Osteocyte (in vitro differentiated cells): Measurements from ENCODE around the gene SEC14L2. TPM values are rescaled to one million over a fixed set of nuclear protein-coding genes. Genes with fewer than 3 reads are reported as not detected.

Source experiments
- DNase-seq: peaks from one replicate; pipeline ENCODE4 v3.0.0; 2021; ENCODE audit warnings: mixed read lengths; ENCODE audit not compliant: unreplicated experiment; ENCODE audit errors: extremely low spot score
- H3K27ac Mint-ChIP-seq: one replicate; pipeline ENCODE4 v1.8.0; 2021; ENCODE audit warnings: mild to moderate bottlenecking, mixed read lengths; ENCODE audit not compliant: unreplicated experiment
- H3K27me3 Mint-ChIP-seq: one replicate; pipeline ENCODE4 v1.8.0; 2021; ENCODE audit warnings: mixed read lengths; ENCODE audit not compliant: unreplicated experiment
- H3K36me3 Mint-ChIP-seq: one replicate; pipeline ENCODE4 v1.8.0; 2021; ENCODE audit warnings: mixed read lengths; ENCODE audit not compliant: unreplicated experiment
- H3K4me1 Mint-ChIP-seq: one replicate; pipeline ENCODE4 v1.8.0; 2021; ENCODE audit warnings: mixed read lengths; ENCODE audit not compliant: unreplicated experiment
- H3K4me3 Mint-ChIP-seq: one replicate; pipeline ENCODE4 v1.8.0; 2021; ENCODE audit warnings: mild to moderate bottlenecking, moderate library complexity, mixed read lengths; ENCODE audit not compliant: unreplicated experiment
- H3K9me3 Mint-ChIP-seq: one replicate; pipeline ENCODE4 v1.8.0; 2021; ENCODE audit warnings: mixed read lengths; ENCODE audit not compliant: unreplicated experiment
- total RNA-seq: library from RNA; stranded (reverse); gene quantifications from 2 replicates; pipeline ENCODE4 v1.2.1, GENCODE V29; 2021
- TF ChIP-seq, protein P1 (sequence below): fragments of 200-600 bp; sonication (generic); IDR thresholded peaks from 2 replicates; pipeline ENCODE4 v1.5.0; 2021; ENCODE audit warnings: antibody characterized with exemption, mild to moderate bottlenecking, moderate library complexity

Gene SEC14L2
- total RNA-seq, 1 donor from 2014 or later: 14.9 TPM

- DNase-seq: no peak
- Mint-ChIP-seq H3K36me3 (no peaks in the 10 kb centered on the region), H3K4me3 (no peak overlapping the region), H3K4me1 (no peaks in the 10 kb centered on the region), H3K27me3 (peaks cover 16% of the 10 kb centered on the region), H3K27ac (no peak overlapping the region), H3K9me3 (no peaks in the 10 kb centered on the region)
- TF ChIP-seq, protein P1, sequence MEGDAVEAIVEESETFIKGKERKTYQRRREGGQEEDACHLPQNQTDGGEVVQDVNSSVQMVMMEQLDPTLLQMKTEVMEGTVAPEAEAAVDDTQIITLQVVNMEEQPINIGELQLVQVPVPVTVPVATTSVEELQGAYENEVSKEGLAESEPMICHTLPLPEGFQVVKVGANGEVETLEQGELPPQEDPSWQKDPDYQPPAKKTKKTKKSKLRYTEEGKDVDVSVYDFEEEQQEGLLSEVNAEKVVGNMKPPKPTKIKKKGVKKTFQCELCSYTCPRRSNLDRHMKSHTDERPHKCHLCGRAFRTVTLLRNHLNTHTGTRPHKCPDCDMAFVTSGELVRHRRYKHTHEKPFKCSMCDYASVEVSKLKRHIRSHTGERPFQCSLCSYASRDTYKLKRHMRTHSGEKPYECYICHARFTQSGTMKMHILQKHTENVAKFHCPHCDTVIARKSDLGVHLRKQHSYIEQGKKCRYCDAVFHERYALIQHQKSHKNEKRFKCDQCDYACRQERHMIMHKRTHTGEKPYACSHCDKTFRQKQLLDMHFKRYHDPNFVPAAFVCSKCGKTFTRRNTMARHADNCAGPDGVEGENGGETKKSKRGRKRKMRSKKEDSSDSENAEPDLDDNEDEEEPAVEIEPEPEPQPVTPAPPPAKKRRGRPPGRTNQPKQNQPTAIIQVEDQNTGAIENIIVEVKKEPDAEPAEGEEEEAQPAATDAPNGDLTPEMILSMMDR: no peak
Observed at GRCh38 chr22:30438559-30438958, 41.7 kb downstream of the SEC14L2 start.

GRCh38 chr22:30439226-30439625 lies 42.4 kb downstream of the SEC14L2 start:
- H3K27me3 Mint-ChIP-seq: peaks cover 16% of the 10 kb centered on the region
- no peak for DNase-seq
- no peaks in the 10 kb centered on the region for H3K9me3 Mint-ChIP-seq
- TF ChIP-seq, protein P1: no peak
- H3K27ac Mint-ChIP-seq: no peak overlapping the region
- no peak overlapping the region for H3K4me3 Mint-ChIP-seq
- H3K4me1 Mint-ChIP-seq: no peaks in the 10 kb centered on the region
- no peaks in the 10 kb centered on the region for H3K36me3 Mint-ChIP-seq

DNA sequence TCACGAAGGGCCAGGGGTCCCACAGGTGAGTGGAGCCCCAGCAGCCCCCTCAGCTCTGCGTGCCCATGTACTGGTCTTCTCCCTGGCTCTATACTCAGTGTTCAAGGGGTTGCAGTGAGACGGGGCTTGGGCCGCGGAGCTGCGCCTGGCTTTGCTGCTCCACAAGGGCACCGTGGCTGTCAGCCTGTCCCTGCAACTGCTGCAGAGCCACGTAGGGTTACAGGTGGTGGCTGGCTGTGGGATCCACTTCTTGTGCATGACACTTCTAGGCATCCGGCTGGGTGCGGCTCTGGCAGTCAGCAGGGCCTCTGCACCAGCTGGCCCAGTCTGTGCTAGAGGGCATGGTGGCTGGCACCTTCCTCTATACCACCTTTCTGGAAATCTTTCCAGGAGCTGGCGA lies 43.0 kb downstream of the SEC14L2 start:
- TF ChIP-seq, protein P1: no peak
- Mint-ChIP-seq H3K4me3 (no peak overlapping the region), H3K9me3 (no peaks in the 10 kb centered on the region), H3K4me1 (no peaks in the 10 kb centered on the region), H3K27me3 (peaks cover 16% of the 10 kb centered on the region), H3K36me3 (no peaks in the 10 kb centered on the region), H3K27ac (no peak overlapping the region)
- DNase-seq: no peak

DNA sequence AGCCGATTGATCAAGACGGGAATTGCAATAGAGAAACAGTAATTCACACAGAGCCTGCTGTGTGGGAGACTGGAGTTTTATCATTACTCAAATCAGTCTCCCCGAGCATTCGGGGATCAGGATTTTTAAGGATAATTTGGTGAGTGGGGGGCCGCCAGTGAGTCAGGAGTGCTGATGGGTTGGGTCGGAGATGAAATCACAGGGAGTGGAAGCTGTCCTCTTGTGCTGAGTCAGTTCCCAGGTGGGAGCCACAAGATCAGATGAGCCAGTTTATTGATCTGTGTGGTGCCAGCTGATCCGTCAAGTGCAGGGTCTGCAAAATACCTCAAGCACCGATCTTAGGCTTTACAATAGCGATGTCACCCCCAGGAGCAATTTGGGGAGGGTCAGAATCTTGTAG lies 44.3 kb downstream of the SEC14L2 start:
- H3K36me3 Mint-ChIP-seq: no peaks in the 10 kb centered on the region
- H3K4me1 Mint-ChIP-seq: peaks cover 7% of the 10 kb centered on the region
- H3K27me3 Mint-ChIP-seq: peaks cover 18% of the 10 kb centered on the region
- no peaks in the 10 kb centered on the region for H3K9me3 Mint-ChIP-seq
- TF ChIP-seq, protein P1: no peak
- no peak for DNase-seq
- H3K4me3 Mint-ChIP-seq: no peak overlapping the region
- no peak overlapping the region for H3K27ac Mint-ChIP-seq

DNA sequence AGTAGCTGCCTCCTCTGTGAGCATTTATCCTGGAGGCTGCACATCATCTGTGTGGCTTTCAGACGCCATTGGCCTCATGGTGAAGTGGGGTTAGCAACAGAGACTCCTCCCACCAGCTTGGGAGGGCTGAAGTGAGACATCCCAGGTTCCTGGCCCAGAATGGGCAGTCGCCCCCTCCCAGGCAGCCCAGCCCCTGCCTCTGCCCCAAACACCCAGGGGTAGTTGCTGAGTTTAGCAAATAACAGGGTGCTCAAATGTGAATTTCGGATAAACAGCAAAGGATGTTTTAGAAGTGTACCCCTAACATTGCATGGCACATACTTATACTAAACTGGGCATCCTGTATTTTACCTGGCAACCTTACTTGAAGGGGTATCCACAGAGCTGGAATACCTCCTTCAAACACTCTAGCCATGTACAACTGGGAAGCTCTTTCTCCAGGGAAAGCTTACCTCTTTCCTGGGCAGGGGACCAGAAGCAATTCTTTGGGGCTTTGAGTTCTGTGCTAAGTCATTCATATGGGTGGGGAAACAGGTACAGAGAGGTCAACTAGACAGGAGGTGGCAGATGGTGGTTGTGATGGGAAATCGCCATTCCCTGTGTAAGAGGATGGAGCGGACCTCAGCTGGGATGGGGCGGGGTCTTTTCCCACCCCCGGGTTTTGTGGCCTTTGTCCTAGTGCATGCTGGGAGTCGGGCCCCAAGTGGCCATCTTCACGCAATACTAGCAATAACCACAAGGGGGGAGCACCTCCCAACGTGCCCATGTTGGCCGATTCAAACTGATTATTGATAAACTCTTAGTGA lies 48.0 kb downstream of the SEC14L2 start:
- peaks cover 7% of the 10 kb centered on the region for H3K4me1 Mint-ChIP-seq
- no peaks in the 10 kb centered on the region for H3K36me3 Mint-ChIP-seq
- no peak overlapping the region for H3K27ac Mint-ChIP-seq
- TF ChIP-seq, protein P1: peak; percentile 75
- H3K9me3 Mint-ChIP-seq: no peaks in the 10 kb centered on the region
- H3K4me3 Mint-ChIP-seq: no peak overlapping the region
- peaks cover 17% of the 10 kb centered on the region for H3K27me3 Mint-ChIP-seq
- no peak for DNase-seq
